ENCODE measurements around the gene DVL3.

DVL3 gene

DNA sequence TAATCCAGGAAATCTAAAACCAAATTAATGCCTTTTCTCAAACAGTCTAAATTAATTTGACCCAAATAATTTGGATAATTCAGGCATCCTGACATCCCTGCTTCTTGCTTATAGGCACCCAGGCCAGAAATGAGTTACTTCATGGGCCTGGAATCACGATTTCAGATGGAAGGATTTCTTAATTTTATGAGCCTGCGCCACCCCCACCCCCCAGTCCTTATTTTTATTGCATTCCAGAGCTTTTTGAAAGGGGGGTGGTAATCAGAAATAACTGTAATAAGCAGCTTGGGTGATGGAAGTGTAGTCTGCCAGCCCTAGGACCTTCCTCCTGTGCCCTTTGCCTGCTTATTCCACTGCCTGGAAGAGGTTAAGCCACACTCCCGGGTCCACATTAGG, 20.8 kb downstream of the DVL3 start:
- peak overlapping the region; percentile 90 to 94 for H3K27ac Mint-ChIP-seq
- H3K9me3 Mint-ChIP-seq, result no peaks in the 10 kb centered on the region
- H3K27me3 Mint-ChIP-seq, result no peaks in the 10 kb centered on the region
- H3K4me1 Mint-ChIP-seq (ENCODE audit: low read depth in 2 of 2), result peaks cover 21 to 27% of the 10 kb centered on the region in 2 donors
- ATAC-seq (replicated peaks) (no peak), DNase-seq (no peak)
- H3K36me3 Mint-ChIP-seq (ENCODE audit: insufficient read depth), result peaks cover 37% of the 10 kb centered on the region
- H3K4me3 Mint-ChIP-seq, result peak overlapping the region; percentile 96 to 97

DNA sequence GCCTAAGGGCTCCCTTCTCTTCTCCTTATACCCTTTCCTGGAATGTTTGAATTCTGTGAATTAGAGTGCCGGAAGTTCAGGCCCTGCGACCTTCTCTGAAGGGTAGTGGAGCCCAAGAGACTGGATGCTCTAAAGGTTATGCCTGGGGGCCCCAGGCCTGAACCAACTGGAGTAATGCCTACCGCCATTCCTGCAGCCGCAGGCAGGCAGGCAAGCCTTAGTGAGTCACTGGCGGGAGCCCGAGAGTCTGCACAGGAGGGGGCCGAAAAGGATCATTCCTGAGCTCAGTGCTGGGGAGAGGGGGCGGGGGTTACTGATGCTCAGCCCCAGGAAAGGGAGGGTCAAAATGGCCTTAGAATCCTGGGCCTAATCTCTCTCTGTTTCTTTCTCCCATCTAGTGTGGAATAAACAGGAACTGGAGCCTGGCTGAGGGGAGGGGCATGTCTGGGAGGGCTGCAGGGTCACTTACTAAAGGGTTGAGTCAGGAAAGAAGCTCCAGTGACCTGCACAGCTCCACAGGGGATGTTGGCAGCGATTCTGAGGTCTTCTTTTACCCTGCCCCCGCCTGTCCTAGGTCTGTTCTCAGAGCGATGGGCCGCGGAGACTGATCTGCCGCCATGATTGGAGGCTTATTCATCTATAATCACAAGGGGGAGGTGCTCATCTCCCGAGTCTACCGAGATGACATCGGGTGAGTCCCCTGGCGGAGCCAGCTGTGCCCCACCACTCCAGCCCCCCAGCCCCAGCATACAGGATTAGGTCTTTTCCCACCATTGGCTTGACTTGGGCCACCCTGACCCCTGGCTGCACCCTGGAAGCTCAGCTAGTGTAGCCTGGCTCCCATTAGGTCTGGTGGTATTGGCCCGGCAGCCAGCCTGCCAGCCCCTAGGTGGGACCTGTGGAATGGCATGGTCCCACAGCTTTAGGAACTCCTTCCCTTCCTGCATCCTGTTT, 21.5 kb downstream of the DVL3 start:
- Mint-ChIP-seq H3K27me3 (no peaks in the 10 kb centered on the region), H3K4me1 (ENCODE audit: low read depth in 2 of 2) (peaks cover 21 to 27% of the 10 kb centered on the region in 2 donors), H3K4me3 (peak overlapping the region; percentile 96 to 97), H3K9me3 (no peaks in the 10 kb centered on the region), H3K27ac (peak overlapping the region in 1 of 2 donors; percentile 59), H3K36me3 (ENCODE audit: insufficient read depth) (peaks cover 39% of the 10 kb centered on the region)
- DNase-seq (no peak), ATAC-seq (replicated peaks) (no peak)

DNA sequence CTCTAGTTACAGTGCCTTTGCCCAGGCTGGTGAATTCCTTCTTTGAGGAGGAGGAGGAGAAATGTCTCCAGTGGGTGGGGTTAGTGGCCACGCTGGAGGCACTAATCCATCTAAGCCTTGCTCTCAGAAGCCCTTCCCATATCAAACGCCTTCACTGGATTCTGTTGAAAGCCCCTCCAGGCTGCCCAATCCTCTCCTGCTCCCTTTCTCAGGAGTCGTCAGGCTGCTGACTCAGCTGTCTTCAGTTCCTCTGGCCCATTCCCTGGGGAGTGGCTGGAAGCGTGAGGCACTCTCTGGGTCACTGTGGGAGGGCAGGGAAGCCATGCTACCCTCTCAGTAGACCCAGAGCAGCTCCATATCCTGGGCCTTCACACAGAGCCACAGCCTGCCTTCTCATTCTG, 22.2 kb downstream of the DVL3 start:
- Mint-ChIP-seq H3K9me3 (no peaks in the 10 kb centered on the region), H3K36me3 (ENCODE audit: insufficient read depth) (peaks cover 39% of the 10 kb centered on the region), H3K4me1 (ENCODE audit: low read depth in 2 of 2) (peaks cover 21 to 27% of the 10 kb centered on the region in 2 donors), H3K4me3 (no peak overlapping the region), H3K27ac (no peak overlapping the region), H3K27me3 (no peaks in the 10 kb centered on the region)
- no peak for ATAC-seq (replicated peaks)
- no peak for DNase-seq

DNA sequence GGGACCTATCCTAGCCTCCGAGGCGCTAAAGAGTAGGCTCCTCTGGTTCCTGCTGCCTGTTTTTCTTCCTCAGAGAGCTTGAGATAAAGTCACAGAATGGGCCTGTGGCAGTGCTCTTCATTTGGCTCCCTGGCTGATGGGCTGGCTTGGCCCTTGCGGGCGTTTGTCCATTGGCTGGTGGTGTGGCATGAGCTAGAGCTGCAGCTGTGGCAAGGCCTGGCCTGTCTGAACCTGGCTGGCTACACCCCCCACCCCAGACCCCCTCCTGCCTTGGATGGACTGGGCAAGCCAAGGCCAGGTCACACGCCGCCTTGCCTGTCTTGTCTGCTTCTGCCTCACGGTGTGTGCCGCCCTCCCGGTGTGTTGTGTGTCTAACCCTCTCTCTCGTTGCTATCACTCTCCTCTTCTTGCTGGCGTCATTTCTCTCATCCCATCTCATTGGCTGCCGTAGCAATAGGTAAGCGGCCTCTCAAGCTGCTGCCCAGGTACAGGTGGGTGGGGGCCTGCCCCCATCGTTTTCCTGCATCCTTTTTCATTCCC, 22.7 kb downstream of the DVL3 start:
- DNase-seq, result no peak
- Mint-ChIP-seq H3K27ac (peak overlapping the region in 1 of 2 donors; percentile 7), H3K4me3 (no peak overlapping the region), H3K36me3 (ENCODE audit: insufficient read depth) (peaks cover 39% of the 10 kb centered on the region), H3K4me1 (ENCODE audit: low read depth in 2 of 2) (peaks cover 21 to 27% of the 10 kb centered on the region in 2 donors), H3K9me3 (no peaks in the 10 kb centered on the region), H3K27me3 (no peaks in the 10 kb centered on the region)
- no peak for ATAC-seq (replicated peaks)

DNA sequence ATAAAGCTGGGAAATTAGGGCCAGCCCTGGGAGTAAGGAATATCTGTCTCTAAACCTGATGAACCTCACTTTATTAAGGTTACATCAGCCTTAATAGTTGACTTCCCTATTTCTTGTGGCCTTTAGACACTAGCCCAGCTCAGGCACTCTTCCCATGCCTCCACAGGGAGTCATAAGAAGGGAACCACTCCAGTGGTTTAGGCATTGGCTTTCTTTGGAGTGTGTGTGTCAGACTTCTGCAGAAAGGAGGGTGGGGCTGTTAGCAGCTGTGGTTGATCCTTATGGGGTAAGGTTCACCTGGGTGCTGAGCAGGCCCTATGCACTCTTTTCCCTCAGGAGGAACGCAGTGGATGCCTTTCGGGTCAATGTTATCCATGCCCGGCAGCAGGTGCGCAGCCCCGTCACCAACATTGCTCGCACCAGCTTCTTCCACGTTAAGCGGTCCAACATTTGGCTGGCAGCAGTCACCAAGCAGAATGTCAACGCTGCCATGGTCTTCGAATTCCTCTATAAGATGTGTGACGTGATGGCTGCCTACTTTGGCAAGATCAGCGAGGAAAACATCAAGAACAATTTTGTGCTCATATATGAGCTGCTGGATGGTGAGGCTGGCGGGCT, 23.5 kb downstream of the DVL3 start:
- Mint-ChIP-seq H3K27me3 (no peaks in the 10 kb centered on the region), H3K4me1 (ENCODE audit: low read depth in 2 of 2) (peaks cover 21 to 27% of the 10 kb centered on the region in 2 donors), H3K36me3 (ENCODE audit: insufficient read depth) (peaks cover 45% of the 10 kb centered on the region), H3K4me3 (no peak overlapping the region), H3K9me3 (no peaks in the 10 kb centered on the region), H3K27ac (peak overlapping the region in 1 of 2 donors; percentile 7)
- ATAC-seq (replicated peaks), result no peak
- DNase-seq, result no peak

DNA sequence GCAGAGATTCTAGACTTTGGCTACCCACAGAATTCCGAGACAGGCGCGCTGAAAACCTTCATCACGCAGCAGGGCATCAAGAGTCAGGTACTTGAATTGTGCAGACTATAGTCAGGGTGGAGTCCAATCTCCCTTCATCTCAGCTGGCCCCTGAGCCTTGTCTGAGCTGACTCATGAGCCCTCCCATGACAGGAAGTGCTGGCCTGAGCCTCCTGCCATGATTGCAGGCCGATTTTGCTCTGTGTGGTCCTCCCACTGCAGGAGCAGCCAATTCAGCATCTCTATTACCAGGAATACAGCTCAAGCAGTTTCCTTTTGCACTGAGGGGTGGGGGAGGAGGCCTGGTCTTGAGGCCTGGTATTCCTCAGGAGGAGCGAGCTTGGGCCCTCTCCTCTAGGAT, 25.0 kb downstream of the DVL3 start:
- Mint-ChIP-seq H3K27ac (peak overlapping the region in 1 of 2 donors; percentile 35), H3K4me3 (no peak overlapping the region), H3K9me3 (no peaks in the 10 kb centered on the region), H3K27me3 (no peaks in the 10 kb centered on the region), H3K4me1 (ENCODE audit: low read depth in 2 of 2) (peaks cover 24 to 29% of the 10 kb centered on the region in 2 donors), H3K36me3 (ENCODE audit: insufficient read depth) (peaks cover 43% of the 10 kb centered on the region)
- DNase-seq, result no peak
- ATAC-seq (replicated peaks), result no peak

DNA sequence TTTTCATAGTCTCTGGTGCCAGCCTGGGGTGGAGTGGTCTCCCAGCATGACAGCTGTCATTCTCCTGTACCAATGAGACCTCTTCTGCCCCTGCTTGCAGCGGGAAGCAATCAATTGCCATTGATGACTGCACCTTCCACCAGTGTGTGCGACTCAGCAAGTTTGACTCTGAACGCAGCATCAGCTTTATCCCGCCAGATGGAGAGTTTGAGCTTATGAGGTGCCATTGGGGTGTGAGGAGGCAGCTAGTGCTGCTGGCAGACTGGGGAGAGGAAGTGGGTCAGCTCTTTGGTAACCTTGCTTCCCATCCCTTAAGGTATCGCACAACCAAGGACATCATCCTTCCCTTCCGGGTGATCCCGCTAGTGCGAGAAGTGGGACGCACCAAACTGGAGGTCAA, 26.4 kb downstream of the DVL3 start:
- H3K36me3 Mint-ChIP-seq (ENCODE audit: insufficient read depth), result peaks cover 46% of the 10 kb centered on the region
- no peak for DNase-seq
- H3K4me3 Mint-ChIP-seq, result no peak overlapping the region
- H3K9me3 Mint-ChIP-seq, result no peaks in the 10 kb centered on the region
- peaks cover 22 to 27% of the 10 kb centered on the region in 2 donors for H3K4me1 Mint-ChIP-seq (ENCODE audit: low read depth in 2 of 2)
- ATAC-seq (replicated peaks), result no peak
- H3K27me3 Mint-ChIP-seq, result no peaks in the 10 kb centered on the region
- H3K27ac Mint-ChIP-seq, result no peak overlapping the region

DNA sequence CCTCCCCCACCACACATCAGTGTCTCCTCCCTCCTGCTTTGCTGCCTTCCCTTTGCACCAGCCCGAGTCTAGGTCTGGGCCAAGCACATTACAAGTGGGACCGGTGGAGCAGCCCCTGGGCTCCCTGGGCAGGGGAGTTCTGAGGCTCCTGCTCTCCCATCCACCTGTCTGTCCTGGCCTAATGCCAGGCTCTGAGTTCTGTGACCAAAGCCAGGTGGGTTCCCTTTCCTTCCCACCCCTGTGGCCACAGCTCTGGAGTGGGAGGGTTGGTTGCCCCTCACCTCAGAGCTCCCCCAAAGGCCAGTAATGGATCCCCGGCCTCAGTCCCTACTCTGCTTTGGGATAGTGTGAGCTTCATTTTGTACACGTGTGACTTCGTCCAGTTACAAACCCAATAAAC, 28.5 kb downstream of the DVL3 start:
- no peak overlapping the region for H3K27ac Mint-ChIP-seq
- H3K9me3 Mint-ChIP-seq, result no peaks in the 10 kb centered on the region
- DNase-seq, result no peak
- no peak overlapping the region for H3K4me3 Mint-ChIP-seq
- peaks cover 33 to 34% of the 10 kb centered on the region in 2 donors for H3K4me1 Mint-ChIP-seq (ENCODE audit: low read depth in 2 of 2)
- no peak for ATAC-seq (replicated peaks)
- no peaks in the 10 kb centered on the region for H3K27me3 Mint-ChIP-seq
- H3K36me3 Mint-ChIP-seq (ENCODE audit: insufficient read depth), result peaks cover 55% of the 10 kb centered on the region

DNA sequence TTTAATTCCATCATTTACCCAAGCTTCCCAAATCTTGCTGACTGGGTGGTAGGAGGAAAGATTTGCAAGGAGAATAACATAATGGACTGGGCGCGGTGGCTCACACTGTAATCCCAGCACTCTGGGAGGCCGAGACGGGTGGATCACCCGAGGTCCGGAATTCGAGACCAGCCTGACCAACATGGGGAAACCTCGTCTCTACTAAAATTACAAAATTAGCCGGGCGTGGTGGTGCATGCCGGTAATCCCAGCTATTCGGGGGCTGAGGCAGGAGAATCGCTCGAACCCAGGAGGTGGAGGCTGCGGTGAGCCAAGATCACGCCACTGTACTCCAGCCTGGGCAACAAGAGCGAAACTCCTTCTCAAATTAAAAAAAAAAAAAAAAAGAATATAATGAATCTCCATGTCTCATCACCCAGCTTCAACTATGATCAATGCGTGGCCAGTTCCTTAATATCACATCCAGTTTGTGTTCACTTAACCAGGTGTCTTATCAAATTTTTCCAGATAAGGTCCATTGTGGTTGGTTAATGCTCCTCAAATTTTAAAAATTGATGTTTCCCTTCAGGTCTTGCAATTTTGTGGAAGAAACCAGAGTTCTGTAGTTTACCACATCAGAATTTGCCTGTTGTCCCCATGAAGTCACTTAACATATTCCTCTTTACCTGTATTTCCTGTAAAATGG, 29.5 kb downstream of the DVL3 start:
- Mint-ChIP-seq H3K9me3 (no peaks in the 10 kb centered on the region), H3K36me3 (ENCODE audit: insufficient read depth) (peaks cover 54% of the 10 kb centered on the region), H3K27ac (peak overlapping the region in 1 of 2 donors; percentile 94), H3K4me1 (ENCODE audit: low read depth in 2 of 2) (peaks cover 33 to 36% of the 10 kb centered on the region in 2 donors), H3K27me3 (no peaks in the 10 kb centered on the region), H3K4me3 (peak overlapping the region; percentile 84 to 89)
- ATAC-seq (replicated peaks) (no peak), DNase-seq (no peak)

DNA sequence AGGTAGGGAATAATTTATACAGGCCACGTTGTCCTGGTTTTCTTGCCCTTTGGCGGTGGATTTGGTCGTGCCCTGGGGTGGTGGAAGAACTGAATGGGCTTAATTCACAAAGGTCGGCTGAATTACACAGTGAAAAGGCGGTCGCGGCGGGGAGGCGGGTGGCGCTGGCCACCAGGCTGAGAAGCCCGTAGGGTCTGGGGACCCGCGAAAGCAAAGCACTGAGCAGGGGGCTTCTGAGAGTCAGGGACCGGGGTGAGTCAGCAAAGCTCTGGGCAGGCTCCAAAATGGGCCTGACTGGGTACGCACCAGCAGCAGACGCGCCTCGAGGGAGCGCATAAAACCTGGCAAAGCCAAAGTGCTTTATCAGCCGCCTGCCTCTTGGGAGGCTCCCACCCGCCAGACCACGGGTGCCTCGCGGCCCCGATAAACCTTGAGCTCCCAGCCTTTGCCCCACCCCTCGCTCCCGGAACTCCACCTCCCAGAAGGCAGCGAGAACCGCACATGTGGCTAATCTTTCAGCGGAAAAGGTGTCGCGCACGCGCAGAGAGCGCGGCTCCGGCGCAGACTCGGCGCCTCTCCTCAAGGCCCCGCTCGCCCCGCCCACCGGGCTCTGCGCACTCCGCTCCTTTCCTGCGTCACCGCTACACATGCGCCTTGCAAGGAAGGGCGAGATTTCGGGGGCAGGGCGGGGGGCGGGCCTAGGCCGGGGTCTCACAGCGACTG, 30.4 kb downstream of the DVL3 start:
- Mint-ChIP-seq H3K9me3 (no peaks in the 10 kb centered on the region), H3K27ac (peak overlapping the region; percentile 94 to 96), H3K4me1 (ENCODE audit: low read depth in 2 of 2) (peaks cover 33 to 40% of the 10 kb centered on the region in 2 donors), H3K36me3 (ENCODE audit: insufficient read depth) (peaks cover 57% of the 10 kb centered on the region), H3K4me3 (peak overlapping the region; percentile 84 to 89), H3K27me3 (no peaks in the 10 kb centered on the region)
- peak; percentile 88 for ATAC-seq (replicated peaks)
- peak; percentile 98 to 99 (median 98) for DNase-seq

DNA sequence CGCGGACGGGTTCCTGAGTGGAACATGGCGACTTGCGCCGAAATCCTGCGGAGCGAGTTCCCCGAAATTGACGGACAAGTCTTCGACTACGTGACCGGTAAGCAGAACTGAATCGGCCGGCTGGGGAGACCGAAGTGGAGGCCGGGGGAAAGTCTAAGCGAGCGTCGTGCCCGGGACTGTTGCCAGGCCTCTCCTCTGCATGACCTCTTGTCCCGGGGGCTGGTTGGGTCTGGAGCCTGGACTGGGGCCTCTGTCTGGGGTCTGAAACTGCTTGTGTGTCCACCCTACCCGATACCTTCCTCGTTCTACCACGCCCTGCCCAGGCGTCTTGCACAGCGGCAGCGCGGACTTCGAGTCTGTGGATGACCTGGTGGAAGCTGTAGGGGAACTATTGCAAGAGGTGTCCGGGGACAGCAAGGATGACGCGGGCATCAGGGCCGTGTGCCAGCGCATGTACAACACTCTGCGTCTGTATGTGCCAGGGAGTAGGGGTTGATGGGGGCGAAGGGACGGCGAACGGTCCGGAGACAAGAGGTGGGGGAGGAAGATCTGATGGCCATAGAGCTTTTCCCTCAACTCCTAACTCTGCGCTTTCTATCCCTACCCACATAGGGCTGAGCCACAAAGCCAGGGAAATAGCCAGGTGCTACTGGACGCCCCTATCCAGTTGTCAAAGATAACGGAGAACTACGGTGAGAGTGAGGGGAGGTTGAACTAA, 31.2 kb downstream of the DVL3 start, which contains the start of gene ABCF3:
TSS of gene ABCF3 (plus strand) at position 16 of the 718 bp plus-strand sequence. CDS start at position 25, 9 bp downstream.
- peak within 1 kb of the TSS; percentile 84 to 89 for H3K4me3 Mint-ChIP-seq
- no peak for DNase-seq
- peaks cover 58% of the 10 kb centered on the region for H3K36me3 Mint-ChIP-seq (ENCODE audit: insufficient read depth)
- peaks cover 33 to 40% of the 10 kb centered on the region in 2 donors for H3K4me1 Mint-ChIP-seq (ENCODE audit: low read depth in 2 of 2)
- H3K27me3 Mint-ChIP-seq, result no peaks in the 10 kb centered on the region
- peak within 1 kb of the TSS; percentile 94 to 96 for H3K27ac Mint-ChIP-seq
- peak; percentile 24 for ATAC-seq (replicated peaks)
- H3K9me3 Mint-ChIP-seq, result no peaks in the 10 kb centered on the region

DNA sequence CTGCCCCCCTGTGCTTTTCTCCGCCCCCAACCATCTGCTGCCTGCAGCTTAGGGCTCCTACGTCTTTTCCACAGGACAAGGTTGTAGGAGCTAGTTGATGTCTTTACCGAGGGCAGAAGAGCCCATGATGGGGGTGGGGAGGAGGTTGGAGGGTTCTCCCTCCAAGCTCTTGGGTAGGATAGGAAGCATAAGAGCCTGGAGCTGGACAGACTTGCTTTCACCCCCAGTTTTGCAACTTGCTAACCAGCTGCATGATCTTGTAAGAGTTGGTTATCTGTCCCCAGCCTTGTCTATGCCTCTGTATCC, 31.7 kb downstream of the DVL3 start:
- Mint-ChIP-seq H3K4me3 (peak overlapping the region; percentile 84 to 89), H3K9me3 (no peaks in the 10 kb centered on the region), H3K27me3 (no peaks in the 10 kb centered on the region), H3K4me1 (ENCODE audit: low read depth in 2 of 2) (peaks cover 33 to 40% of the 10 kb centered on the region in 2 donors), H3K27ac (peak overlapping the region; percentile 94 to 96), H3K36me3 (ENCODE audit: insufficient read depth) (peaks cover 63% of the 10 kb centered on the region)
- DNase-seq, result no peak
- no peak for ATAC-seq (replicated peaks)
